Endothelial cell of umbilical vein (primary cell): ENCODE data around the gene CEP120. TPM values are rescaled to one million over a fixed set of nuclear protein-coding genes. Genes with fewer than 3 reads are reported as not detected.

ENCODE experiments used
- BruUV-seq: library from RNA; stranded (reverse); fragments of 400-500 nt; replicated peaks from 2 replicates; lab custom pipeline; 2021; lab: Mats Ljungman, UMichigan
- CTCF ChIA-PET: fragments of 300-600, 350-600 bp; sonication (Branson Sonifier 250); formaldehyde crosslinking; loops from one replicate; lab custom pipeline; 2021; ENCODE audit warnings: antibody characterized with exemption, inconsistent platforms; lab: Charles Lee
- POLR2A ChIA-PET: fragments of 300-600, 350-600 bp; sonication (Branson Sonifier 250); formaldehyde crosslinking; loops from one replicate; lab custom pipeline; 2021; ENCODE audit warnings: antibody characterized with exemption, inconsistent platforms; lab: Charles Lee
- DNase-seq: peaks from one replicate; pipeline ENCODE4 v3.0.0-alpha.2; 2011; ENCODE audit warnings: low read depth, low spot score
- FAIRE-seq: peaks from 2 replicates; lab custom pipeline; 2011; peaks lifted over from hg19 to GRCh38; lab: Jason Lieb, UNC
- H2AFZ ChIP-seq: 2 replicates; pipeline ENCODE4 v1.6.0; 2012; ENCODE audit warnings: low read depth, low read length, control low read depth, inconsistent platforms
- H3K27ac ChIP-seq: 2 replicates; pipeline ENCODE4 v1.5.1; 2011; ENCODE audit warnings: low read depth, mild to moderate bottlenecking, control low read depth, low read length, moderate library complexity; ENCODE audit not compliant: insufficient read depth
- H3K27me3 ChIP-seq, 2 experiments: 2 replicates each; pipeline versions ENCODE4 v1.6.0 to v1.6.1; 2011; ENCODE audit warnings: low read length in 2 of 2, mixed read lengths in 1 of 2; ENCODE audit not compliant: control insufficient read depth in 2 of 2, insufficient read depth in 2 of 2
- H3K36me3 ChIP-seq, 2 experiments: 2 replicates in 1 of 2; 3 replicates in 1 of 2; pipeline ENCODE4 v1.5.1; 2011; ENCODE audit warnings: low read length in 2 of 2, mild to moderate bottlenecking in 1 of 2, moderate library complexity in 1 of 2; ENCODE audit not compliant: control insufficient read depth in 2 of 2, insufficient read depth in 2 of 2; ENCODE audit errors: extremely low read depth in 1 of 2
- H3K4me1 ChIP-seq: 3 replicates; pipeline ENCODE4 v1.5.1; 2011; ENCODE audit warnings: mild to moderate bottlenecking, low read length; ENCODE audit not compliant: control insufficient read depth, insufficient read depth; ENCODE audit errors: extremely low read depth
- H3K4me2 ChIP-seq: 2 replicates; pipeline ENCODE4 v1.6.1; 2011; ENCODE audit warnings: low read length, control low read depth, mixed read lengths; ENCODE audit not compliant: insufficient read depth
- H3K4me3 ChIP-seq, 3 experiments: fragments of 200-600 bp in 1 of 3; sonication (generic), shearing (Covaris generic) in 1 of 3; replicated peaks in 1 of 3; 2 replicates each; pipeline ENCODE4 v1.5.1; 2011 to 2016; ENCODE audit warnings: control low read depth in 3 of 3, low read length in 3 of 3, mild to moderate bottlenecking in 2 of 3, inconsistent platforms in 1 of 3, low read depth in 1 of 3, moderate library complexity in 1 of 3; ENCODE audit not compliant: insufficient read depth in 1 of 3
- H3K79me2 ChIP-seq: 2 replicates; pipeline ENCODE4 v1.6.0; 2012; ENCODE audit warnings: low read length, inconsistent platforms; ENCODE audit not compliant: control insufficient read depth, insufficient read depth
- H3K9ac ChIP-seq: replicated peaks from 2 replicates; pipeline ENCODE3; 2011; ENCODE audit warnings: low read length, control low read depth; ENCODE audit not compliant: insufficient read depth; ENCODE audit errors: extremely low read depth
- H3K9me1 ChIP-seq: replicated peaks from 3 replicates; pipeline ENCODE4 v1.6.0; 2011; ENCODE audit warnings: mild to moderate bottlenecking, low read length; ENCODE audit not compliant: control insufficient read depth, insufficient read depth; ENCODE audit errors: extremely low read depth
- H3K9me3 ChIP-seq: replicated peaks from 2 replicates; pipeline ENCODE4 v1.5.1; 2012; ENCODE audit warnings: low read length, inconsistent platforms; ENCODE audit not compliant: control insufficient read depth, insufficient read depth
- H4K20me1 ChIP-seq: replicated peaks from 2 replicates; pipeline ENCODE3; 2011; ENCODE audit warnings: mild to moderate bottlenecking, low read length; ENCODE audit not compliant: control insufficient read depth, insufficient read depth; ENCODE audit errors: extremely low read depth
- CTCF ChIP-seq, 2 donors: IDR thresholded peaks; 1 replicate in 1 of 2; 2 replicates in 1 of 2; pipeline ENCODE4 v1.5.1; 2011; ENCODE audit warnings: low read length in 2 of 2, mild to moderate bottlenecking in 2 of 2, moderate library complexity in 2 of 2, control low read depth in 1 of 2, inconsistent platforms in 1 of 2, low read depth in 1 of 2; ENCODE audit not compliant: insufficient read depth in 1 of 2; ENCODE audit errors: extremely low read depth in 1 of 2
- EZH2 ChIP-seq: IDR thresholded peaks from 2 replicates; pipeline ENCODE4 v1.6.1; 2012; ENCODE audit warnings: borderline replicate concordance, low read depth, mild to moderate bottlenecking, moderate library complexity, low read length, inconsistent platforms; ENCODE audit not compliant: severe bottlenecking
- FOS ChIP-seq: IDR thresholded peaks from 2 replicates; pipeline ENCODE4 v1.6.1; 2011; ENCODE audit warnings: mild to moderate bottlenecking, low read length, moderate library complexity, borderline replicate concordance; ENCODE audit not compliant: insufficient read depth
- GATA2 ChIP-seq: IDR thresholded peaks from 2 replicates; pipeline ENCODE4 v1.7.0; 2011; ENCODE audit warnings: low read depth, mild to moderate bottlenecking, moderate library complexity, mixed read lengths, low read length; ENCODE audit not compliant: insufficient read length, insufficient read depth
- JUN ChIP-seq: IDR thresholded peaks from 2 replicates; pipeline ENCODE4 v1.6.1; 2011; ENCODE audit warnings: borderline replicate concordance, low read depth; ENCODE audit not compliant: insufficient read length, insufficient read depth
- MYC ChIP-seq: IDR thresholded peaks from one replicate; pipeline ENCODE4 v1.6.1; 2011; ENCODE audit warnings: mild to moderate bottlenecking, low read depth, low read length
- POLR2A ChIP-seq: IDR thresholded peaks from 2 replicates; pipeline ENCODE4 v1.6.1; 2012; ENCODE audit warnings: low read depth, mild to moderate bottlenecking, control low read depth, low read length
- POLR2AphosphoS5 ChIP-seq: IDR thresholded peaks from 2 replicates; pipeline ENCODE4 v1.6.1; 2012; ENCODE audit warnings: low read depth, mild to moderate bottlenecking, control low read depth, low read length, moderate library complexity; ENCODE audit not compliant: insufficient read depth
- dilution Hi-C: fragments of 300-500 bp; cut with MboI; formaldehyde crosslinking; loops from one replicate; pipeline ENCODE4 v1.15.0; 2019; ENCODE audit warnings: low sequenced_read_pairs; ENCODE audit not compliant: extremely low pct_ligation_motif_present
- intact Hi-C: fragments of 100-400 bp; cut with micrococcal nuclease; formaldehyde crosslinking; loops from one replicate; pipeline ENCODE4 v1.10.0; 2022
- polyA plus RNA-seq, 4 experiments: library from polyadenylated mRNA; depleted of rRNA in 3 of 4; stranded (reverse) in 3 of 4; unstranded in 1 of 4; fragments of >200 nt; gene quantifications; 2 replicates each; pipeline versions ENCODE4 v1.2.1 to v1.2.3, GENCODE V29; 2011 to 2012; ENCODE audit warnings: missing spikeins in 1 of 4
- total RNA-seq: library from RNA; stranded (reverse); gene quantifications from 2 replicates; pipeline ENCODE4 v1.2.3, GENCODE V29; 2021
- TF ChIP-seq, protein P1 (sequence below): IDR thresholded peaks from 2 replicates; pipeline ENCODE4 v1.6.1; 2011; ENCODE audit not compliant: insufficient read depth, insufficient read length

Gene CEP120
- total and polyA plus RNA-seq, 2 donors (not counting 3 experiments of a cell fraction or from before 2014, with no cell fraction given) = 6.6 to 18.8 TPM

DNA sequence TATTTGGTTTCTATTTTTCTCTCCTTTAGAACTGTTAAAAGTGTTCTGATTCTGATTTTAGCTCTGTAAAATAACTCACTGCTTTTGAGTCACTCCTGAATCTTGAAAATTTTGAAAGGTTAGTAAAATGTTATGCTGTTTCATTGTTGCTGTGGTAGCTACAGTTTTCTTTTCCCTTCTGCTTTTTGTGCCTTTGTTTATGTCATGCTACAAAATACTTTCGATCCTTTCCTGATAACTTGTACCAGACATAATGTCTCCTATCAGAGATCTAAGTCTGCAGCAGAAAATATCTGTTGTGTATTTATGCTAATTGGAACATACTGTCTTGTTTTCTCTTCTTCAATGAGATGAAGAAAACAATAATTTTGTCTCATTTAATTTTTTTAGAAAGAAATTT, 26.9 kb upstream of the CEP120 start:
- no TSS peak for BruUV-seq
- H3K4me2 ChIP-seq = no peak overlapping the region
- CTCF ChIA-PET = interaction anchor here (0.9 to 1.6 kb wide), 7 partner anchors 10 to 651 kb away, joined by 3 to 7 read pairs (median 3); partner anchors contain the start of gene CEP120
- H2AFZ ChIP-seq = no peak overlapping the region
- no peaks in the 10 kb centered on the region for H3K4me1 ChIP-seq
- DNase-seq = no peak
- no peak overlapping the region for H3K27ac ChIP-seq
- peaks cover 0 to 2% of the 10 kb centered on the region in 2 experiments for H3K27me3 ChIP-seq
- POLR2A ChIA-PET = interaction anchor here (1.8 kb wide), 1 partner anchor 62 kb away, joined by 5 read pairs; the partner anchor contains the start of gene CSNK1G3
- H4K20me1 ChIP-seq = no peaks in the 10 kb centered on the region
- dilution Hi-C loops = no loop called here
- no peaks in the 10 kb centered on the region for H3K9me3 ChIP-seq
- intact Hi-C loops = no loop called here
- no peaks in the 10 kb centered on the region for H3K36me3 ChIP-seq
- no peaks in the 10 kb centered on the region for H3K79me2 ChIP-seq
- H3K9me1 ChIP-seq = no peaks in the 10 kb centered on the region
- FAIRE-seq = no peak
- TF ChIP-seq POLR2AphosphoS5 = no peak
- no peak for TF ChIP-seq JUN
- TF ChIP-seq, protein P1, sequence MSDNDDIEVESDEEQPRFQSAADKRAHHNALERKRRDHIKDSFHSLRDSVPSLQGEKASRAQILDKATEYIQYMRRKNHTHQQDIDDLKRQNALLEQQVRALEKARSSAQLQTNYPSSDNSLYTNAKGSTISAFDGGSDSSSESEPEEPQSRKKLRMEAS = no peak
- no peak for TF ChIP-seq FOS
- H3K4me3 ChIP-seq = no peak overlapping the region
- no peak overlapping the region for H3K9ac ChIP-seq

- Histone ChIP-seq H3K36me3 (no peaks in the 10 kb centered on the region), H4K20me1 (no peaks in the 10 kb centered on the region), H3K4me3 (no peak overlapping the region), H3K9ac (no peak overlapping the region), H3K79me2 (no peaks in the 10 kb centered on the region), H3K27me3 (peaks cover 0 to 2% of the 10 kb centered on the region in 2 experiments), H3K9me3 (no peaks in the 10 kb centered on the region), H3K4me1 (no peaks in the 10 kb centered on the region), H3K4me2 (no peak overlapping the region), H2AFZ (no peak overlapping the region), H3K27ac (no peak overlapping the region), H3K9me1 (no peaks in the 10 kb centered on the region)
- TF ChIP-seq CTCF (IDR thresholded peaks at IDR 0.05; ENCODE audit: extremely low read depth in 1 of 2, insufficient read depth in 1 of 2, low read depth in 1 of 2, low read length in 2 of 2) (no peak), FOS (no peak), MYC (no peak), GATA2 (no peak), JUN (no peak), POLR2AphosphoS5 (no peak), EZH2 (no peak), POLR2A (no peak)
- TF ChIP-seq, protein P1 = no peak
- DNase-seq (no peak), FAIRE-seq (no peak)
- dilution Hi-C loops (no loop called here), intact Hi-C loops (no loop called here)
- POLR2A ChIA-PET = interaction anchor here (1.8 kb wide), 1 partner anchor 62 kb away, joined by 5 read pairs; the partner anchor contains the start of gene CSNK1G3
- CTCF ChIA-PET = interaction anchor here (1.1 to 1.6 kb wide), 5 partner anchors 9 to 650 kb away, joined by 3 to 7 read pairs (median 3); partner anchors contain the start of gene CEP120
- BruUV-seq = no TSS peak
Observed at GRCh38 chr5:123449424-123449974, 26.3 kb upstream of the CEP120 start.
